ENCODE measurements around the gene COX10.

Gene COX10

DNA sequence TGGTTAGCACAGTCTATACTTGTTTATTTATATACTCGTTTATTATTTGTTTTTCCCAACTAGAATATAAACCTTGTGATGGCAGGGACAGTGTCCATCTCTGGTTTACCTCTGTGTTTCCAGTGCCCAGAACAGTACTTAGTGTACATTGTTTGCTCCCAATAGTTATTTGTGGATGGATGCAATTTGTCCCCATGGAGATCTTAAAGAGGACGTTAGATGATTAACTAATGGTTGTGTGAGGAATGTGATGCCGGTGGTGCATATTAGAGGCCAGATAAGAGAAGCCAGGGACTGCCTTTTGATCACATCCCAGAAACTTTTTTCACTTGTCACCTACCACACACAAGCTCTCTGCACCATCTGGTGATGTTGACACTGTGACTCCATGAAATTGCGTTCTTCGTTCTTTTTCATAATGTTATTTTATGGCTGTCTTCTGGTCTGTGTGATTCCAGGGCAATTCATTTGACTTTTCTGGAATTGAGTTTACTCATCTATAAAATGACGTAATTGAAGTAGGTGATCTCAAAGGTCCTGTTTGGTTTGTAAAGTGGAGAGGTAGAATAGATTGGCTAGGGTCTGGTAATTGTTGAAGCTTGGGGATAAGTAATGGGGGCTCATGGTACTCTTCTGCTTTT is 1.2 kb downstream of the COX10 start:
- DNase-seq (ENCODE audit: low read depth) = no peak

- no peak for DNase-seq (ENCODE audit: low read depth)
Observed at GRCh38 chr17:14072881-14073280, 3.6 kb downstream of the COX10 start.

- no peak for DNase-seq (ENCODE audit: low read depth)
Observed at GRCh38 chr17:14078027-14078426, 8.7 kb downstream of the COX10 start.

DNA sequence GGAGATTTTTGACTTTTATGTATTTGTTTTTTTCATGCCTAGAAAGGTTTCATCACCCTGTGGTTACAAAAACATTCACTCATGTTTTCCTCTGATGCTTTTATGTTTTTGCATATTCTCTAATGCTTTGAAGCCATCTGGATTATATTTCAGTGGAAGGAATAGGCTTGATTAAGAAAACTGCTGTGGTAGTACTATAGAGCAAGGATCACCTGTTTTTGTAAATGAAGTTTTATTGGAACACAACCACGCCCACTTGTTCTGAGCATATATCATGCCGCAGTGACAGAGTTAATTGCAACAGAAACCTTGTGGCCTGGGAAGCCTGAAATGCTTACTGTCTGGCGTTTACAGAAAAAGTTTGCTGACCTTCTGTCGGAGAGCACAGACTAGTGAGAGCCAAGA is 11.5 kb downstream of the COX10 start:
- DNase-seq (ENCODE audit: low read depth) = no peak

GRCh38 chr17:14082848-14083247 is 13.5 kb downstream of the COX10 start:
- DNase-seq (ENCODE audit: low read depth) = no peak

GRCh38 chr17:14084955-14085354 is 15.7 kb downstream of the COX10 start:
- DNase-seq (ENCODE audit: low read depth) = no peak

- no peak for DNase-seq (ENCODE audit: low read depth)
Observed at GRCh38 chr17:14086189-14086588, 16.9 kb downstream of the COX10 start.

DNA sequence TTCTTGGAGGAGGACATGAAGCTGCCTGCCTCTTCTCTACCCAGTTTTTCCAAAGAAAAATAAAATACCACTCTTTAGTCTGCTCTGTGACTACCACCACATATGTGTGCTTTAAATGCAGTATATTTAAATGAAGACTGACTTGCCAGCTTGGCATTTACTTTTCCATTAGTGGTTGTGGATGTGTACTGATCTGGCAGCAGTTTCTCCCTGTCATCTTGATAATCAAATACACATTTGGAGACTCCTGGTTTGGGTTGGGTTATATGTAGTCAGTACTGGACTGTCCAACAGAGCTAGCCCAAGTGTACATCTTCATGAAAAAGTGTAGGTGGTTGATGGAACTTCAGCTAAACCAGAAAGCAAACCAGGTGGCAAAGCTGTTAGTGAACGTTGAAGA is 19.9 kb downstream of the COX10 start:
- DNase-seq (ENCODE audit: low read depth) = no peak

DNA sequence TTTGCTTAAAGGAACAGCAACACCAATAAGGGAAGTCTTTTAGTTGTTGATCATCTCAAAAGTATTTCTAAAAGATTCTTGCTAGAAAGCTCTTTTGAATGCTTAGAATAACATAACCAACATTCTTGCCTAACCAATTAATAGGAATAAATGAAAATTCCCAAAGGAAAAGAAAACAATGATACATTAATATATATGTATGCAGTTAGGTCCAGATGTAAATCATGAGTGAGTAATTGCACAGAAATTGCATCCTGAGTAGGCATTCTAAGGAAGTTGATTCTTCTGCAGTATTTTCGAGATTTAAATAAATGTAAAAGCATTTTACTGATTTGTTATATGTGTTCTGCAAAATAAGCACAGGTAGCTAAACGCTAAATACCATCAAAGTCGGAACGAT is 22.1 kb downstream of the COX10 start:
- no peak for DNase-seq (ENCODE audit: low read depth)

GRCh38 chr17:14092808-14093207 is 23.5 kb downstream of the COX10 start:
- no peak for DNase-seq (ENCODE audit: low read depth)

DNA sequence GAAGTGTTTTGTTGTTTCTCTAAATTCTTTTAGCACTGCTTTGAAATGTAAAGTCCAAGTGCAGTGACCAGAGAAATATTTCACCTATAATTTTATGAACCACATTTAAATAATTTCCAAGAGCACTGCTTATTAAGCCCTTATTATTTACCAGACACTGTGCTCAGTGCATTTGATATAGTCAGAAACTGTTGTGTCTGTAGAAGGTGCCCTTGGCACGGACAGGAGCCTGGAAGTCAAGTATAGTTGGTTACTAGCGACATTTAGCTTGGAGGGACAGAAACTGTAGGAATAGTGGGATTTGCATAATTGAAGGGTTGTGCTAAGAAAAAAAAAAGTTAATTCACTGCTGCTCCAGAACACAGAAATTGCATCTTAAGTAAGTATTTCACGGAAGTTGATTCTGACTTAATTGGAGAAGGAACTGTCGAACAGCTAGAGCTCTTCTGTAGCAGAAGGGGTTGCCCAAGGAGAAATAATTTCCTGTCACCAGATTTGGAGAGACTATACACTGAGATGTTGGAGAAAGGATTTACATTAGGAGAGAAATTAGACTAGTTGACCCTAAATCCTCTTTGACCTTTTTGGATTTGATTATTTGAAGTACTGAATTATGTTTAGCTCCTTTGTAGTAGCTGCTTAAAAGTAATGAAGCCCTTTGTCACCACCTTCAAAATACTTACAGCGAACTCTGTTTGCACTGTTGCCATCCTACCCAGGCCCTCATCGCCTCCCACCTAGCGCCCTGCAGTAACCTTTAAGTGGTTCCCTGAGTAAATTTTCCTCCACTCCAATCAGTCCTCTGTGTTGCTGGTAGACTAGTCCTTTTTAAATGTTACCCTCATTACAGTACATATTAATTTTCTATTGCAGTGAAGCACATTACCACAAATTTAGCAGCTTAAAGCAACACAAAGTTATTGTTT is 25.6 kb downstream of the COX10 start:
- DNase-seq (ENCODE audit: low read depth) = no peak

- no peak for DNase-seq (ENCODE audit: low read depth)
Observed at GRCh38 chr17:14095631-14096030, 26.3 kb downstream of the COX10 start.

GRCh38 chr17:14098246-14098645 is 28.9 kb downstream of the COX10 start:
- DNase-seq (ENCODE audit: low read depth) = no peak

GRCh38 chr17:14101976-14102375 is 32.7 kb downstream of the COX10 start:
- DNase-seq (ENCODE audit: low read depth) = no peak

DNA sequence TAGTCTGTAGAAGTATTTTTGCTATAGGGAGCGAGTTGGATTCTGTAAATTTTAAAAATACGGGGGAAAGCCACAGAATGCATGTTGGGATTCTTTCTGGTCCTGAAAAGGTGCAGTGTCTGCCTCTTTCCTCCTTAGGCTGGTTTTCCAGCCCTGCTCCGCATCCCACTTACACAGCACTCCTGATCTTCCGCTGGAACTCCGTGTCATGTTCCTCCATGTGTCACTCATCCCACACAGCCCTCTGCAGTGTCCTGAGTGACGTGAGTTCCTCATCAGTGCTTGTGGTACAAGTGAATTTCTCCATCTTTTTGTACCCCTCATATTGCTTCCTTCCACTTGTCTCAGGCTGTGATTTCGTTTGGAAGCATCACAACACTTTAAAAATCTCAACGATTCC is 34.5 kb downstream of the COX10 start:
- no peak for DNase-seq (ENCODE audit: low read depth)

DNA sequence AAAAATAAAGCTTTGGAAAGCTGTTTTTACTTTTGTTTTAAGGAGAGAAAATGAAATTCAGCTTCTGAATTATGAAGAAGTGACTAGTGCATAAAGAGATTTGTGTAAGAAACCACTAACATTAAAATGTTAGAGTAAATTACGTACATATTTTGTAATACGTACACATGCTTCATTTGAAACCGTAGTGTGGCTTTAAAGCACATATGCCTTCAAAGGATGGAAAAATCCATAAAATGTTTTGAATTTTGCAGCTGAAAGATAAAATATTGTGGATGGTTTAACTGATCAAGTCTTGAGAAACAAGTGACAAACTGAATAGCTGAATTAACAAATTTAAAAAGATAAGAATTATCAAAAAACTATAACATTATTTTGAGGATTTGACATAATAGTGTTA is 35.4 kb downstream of the COX10 start:
- no peak for DNase-seq (ENCODE audit: low read depth)

DNA sequence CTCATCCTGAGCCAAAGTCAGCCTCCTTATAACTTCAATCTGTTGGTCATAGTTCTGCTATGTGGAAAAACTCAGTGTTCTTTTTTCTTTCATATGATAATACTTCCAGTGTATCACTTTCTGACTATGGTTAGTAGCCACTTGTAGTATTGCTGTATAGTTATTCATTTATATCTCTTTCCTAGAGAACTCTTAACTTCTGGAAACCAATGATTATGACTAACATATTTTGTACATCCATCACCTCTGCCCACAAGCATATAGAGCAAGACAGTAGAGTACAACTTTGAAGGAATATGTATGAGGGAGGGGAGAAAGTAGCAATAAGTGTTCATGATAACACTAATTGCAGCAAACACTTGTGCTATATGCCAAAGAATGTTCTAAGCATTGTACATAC is 38.6 kb downstream of the COX10 start:
- DNase-seq (ENCODE audit: low read depth) = no peak

- DNase-seq (ENCODE audit: low read depth) = no peak
Observed at GRCh38 chr17:14112407-14112806, 43.1 kb downstream of the COX10 start.

DNA sequence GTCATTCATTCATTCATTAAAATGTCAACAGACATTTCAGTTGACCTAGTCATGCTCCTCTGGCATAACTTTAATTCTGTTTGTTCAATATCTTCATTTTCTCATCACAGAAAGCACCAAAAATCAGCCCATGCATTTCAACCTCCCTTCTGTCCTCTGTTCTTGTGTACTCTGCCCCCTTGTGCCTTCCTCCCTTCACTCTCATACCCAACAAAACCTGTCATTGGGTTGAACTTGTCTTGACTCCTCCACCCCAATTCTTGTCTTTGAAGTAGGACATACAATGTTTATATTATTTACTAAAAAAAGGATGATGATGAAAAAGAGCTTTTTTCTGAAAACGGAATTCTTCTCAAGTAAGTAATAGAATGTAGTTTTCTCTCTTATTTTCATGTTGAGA is 43.8 kb downstream of the COX10 start:
- no peak for DNase-seq (ENCODE audit: low read depth)

GRCh38 chr17:14116263-14117024 is 47.1 kb downstream of the COX10 start:
- no peak for DNase-seq (ENCODE audit: low read depth)

DNA sequence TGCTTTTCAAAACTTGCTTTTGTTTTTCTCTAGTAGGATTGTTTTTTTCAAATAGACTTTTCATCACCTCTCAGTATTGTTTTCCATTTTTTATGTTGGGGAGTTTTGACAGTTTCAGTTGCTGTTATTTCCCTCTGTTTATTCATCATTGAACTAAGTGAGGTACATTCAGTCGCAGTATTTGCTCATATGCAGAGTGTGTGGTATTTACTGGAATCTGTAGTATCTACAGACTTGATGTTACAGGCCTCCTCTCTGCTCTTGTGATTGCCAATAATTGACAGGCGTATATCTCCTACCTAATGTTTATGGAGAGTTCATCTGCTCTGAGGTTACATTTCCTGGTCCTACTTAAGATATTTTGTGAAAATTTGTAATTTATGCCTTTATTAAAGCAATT is 49.6 kb downstream of the COX10 start:
- no peak for DNase-seq (ENCODE audit: low read depth)

DNA sequence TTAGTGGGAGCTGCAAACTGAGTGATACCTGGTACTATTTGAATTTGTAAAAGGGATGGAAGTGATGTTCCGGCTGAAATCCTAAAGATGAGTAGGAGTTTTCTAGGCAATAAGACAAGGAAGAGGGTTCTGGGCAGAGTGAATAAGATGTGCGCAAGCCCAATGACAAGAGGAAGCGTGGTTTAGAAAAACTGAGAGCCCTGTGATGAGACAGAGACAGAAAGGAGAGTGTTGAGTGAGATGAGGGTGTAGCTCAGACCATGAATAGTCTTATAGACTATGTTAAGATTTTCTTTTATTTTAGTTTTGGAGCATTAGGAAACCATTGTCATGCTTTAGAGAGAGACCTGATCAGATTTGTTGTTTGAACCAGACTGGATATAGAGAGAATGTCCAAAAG is 50.2 kb downstream of the COX10 start:
- no peak for DNase-seq (ENCODE audit: low read depth)

- no peak for DNase-seq (ENCODE audit: low read depth)
Observed at GRCh38 chr17:14121952-14122351, 52.6 kb downstream of the COX10 start.

Measured in stromal cell of bone marrow (primary cell).